Measurements from ENCODE around the gene STBD1.

STBD1 gene

GRCh38 chr4:76270244-76271175 is 36.0 kb upstream of the STBD1 start:
- TF ChIP-seq, protein P1, sequence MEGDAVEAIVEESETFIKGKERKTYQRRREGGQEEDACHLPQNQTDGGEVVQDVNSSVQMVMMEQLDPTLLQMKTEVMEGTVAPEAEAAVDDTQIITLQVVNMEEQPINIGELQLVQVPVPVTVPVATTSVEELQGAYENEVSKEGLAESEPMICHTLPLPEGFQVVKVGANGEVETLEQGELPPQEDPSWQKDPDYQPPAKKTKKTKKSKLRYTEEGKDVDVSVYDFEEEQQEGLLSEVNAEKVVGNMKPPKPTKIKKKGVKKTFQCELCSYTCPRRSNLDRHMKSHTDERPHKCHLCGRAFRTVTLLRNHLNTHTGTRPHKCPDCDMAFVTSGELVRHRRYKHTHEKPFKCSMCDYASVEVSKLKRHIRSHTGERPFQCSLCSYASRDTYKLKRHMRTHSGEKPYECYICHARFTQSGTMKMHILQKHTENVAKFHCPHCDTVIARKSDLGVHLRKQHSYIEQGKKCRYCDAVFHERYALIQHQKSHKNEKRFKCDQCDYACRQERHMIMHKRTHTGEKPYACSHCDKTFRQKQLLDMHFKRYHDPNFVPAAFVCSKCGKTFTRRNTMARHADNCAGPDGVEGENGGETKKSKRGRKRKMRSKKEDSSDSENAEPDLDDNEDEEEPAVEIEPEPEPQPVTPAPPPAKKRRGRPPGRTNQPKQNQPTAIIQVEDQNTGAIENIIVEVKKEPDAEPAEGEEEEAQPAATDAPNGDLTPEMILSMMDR (conservative IDR thresholded peaks at IDR 0.05), result no peak
- TF ChIP-seq ZFX (IDR thresholded peaks at IDR 0.05), result no peak
- H3K27ac ChIP-seq, result no peak overlapping the region

GRCh38 chr4:76271248-76271647 is 35.3 kb upstream of the STBD1 start:
- no peak overlapping the region for H3K27ac ChIP-seq
- TF ChIP-seq, protein P1 (conservative IDR thresholded peaks at IDR 0.05), result no peak
- no peak for TF ChIP-seq ZFX (IDR thresholded peaks at IDR 0.05)

GRCh38 chr4:76272073-76272472 is 34.5 kb upstream of the STBD1 start:
- no peak for TF ChIP-seq ZFX (IDR thresholded peaks at IDR 0.05)
- TF ChIP-seq, protein P1 (conservative IDR thresholded peaks at IDR 0.05), result no peak

GRCh38 chr4:76272582-76272981 is 34.0 kb upstream of the STBD1 start:
- no peak for TF ChIP-seq ZFX (IDR thresholded peaks at IDR 0.05)
- TF ChIP-seq, protein P1 (conservative IDR thresholded peaks at IDR 0.05), result no peak
- no peak overlapping the region for H3K27ac ChIP-seq

More at GRCh38 chr4:76272073-76272472, 34.5 kb upstream of the STBD1 start:
- H3K27ac ChIP-seq, result no peak overlapping the region

DNA sequence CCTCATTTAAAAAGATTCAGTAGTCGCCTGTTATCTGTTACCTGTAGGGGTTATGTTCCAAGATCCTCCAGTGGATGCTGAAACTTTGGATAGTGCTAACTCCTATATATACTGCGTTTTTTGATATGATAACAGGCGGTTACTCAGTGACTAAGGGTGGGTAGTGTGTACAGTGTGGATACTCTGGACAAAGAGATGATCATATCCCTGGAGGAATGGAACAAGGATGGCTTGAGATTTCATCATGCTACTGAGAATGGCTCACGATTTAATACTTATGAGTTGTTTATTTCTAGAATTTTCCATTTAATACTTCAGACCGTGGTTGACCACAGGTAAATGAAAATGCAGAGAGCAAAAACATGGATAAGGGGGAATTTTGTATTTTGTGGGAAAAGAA is 33.5 kb upstream of the STBD1 start:
- H3K27ac ChIP-seq, result no peak overlapping the region
- no peak for TF ChIP-seq ZFX (IDR thresholded peaks at IDR 0.05)
- TF ChIP-seq, protein P1 (conservative IDR thresholded peaks at IDR 0.05), result no peak

- no peak overlapping the region for H3K27ac ChIP-seq
- TF ChIP-seq, protein P1 (conservative IDR thresholded peaks at IDR 0.05), result no peak
- TF ChIP-seq ZFX (IDR thresholded peaks at IDR 0.05), result no peak
Observed at GRCh38 chr4:76275486-76276124, 30.9 kb upstream of the STBD1 start.

DNA sequence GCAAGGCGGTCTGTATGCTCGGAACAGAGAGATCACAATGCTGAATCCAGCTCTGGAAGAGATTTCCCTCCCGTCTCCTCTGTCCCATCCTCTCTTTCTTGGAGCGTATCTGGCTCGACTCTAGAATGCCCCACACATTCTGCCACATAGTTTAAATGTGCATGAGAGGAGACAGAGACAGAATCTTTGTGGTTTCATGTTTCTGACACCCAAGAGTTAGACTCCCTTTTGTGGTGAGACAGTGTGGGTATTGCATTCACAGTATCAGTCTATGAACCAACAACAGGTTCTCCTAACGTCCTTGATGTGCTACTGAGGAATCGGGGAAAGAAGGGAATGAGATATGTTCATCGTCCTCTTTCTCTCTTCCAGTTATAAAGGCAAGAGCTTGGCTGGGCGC is 29.7 kb upstream of the STBD1 start:
- no peak overlapping the region for H3K27ac ChIP-seq
- no peak for TF ChIP-seq ZFX (IDR thresholded peaks at IDR 0.05)
- TF ChIP-seq, protein P1 (conservative IDR thresholded peaks at IDR 0.05), result no peak

Measured in C4-2B (cell line).